Retina (tissue), 1 donor: Measurements from ENCODE around the gene OR9I1.

Experiments
- DNase-seq: peaks from one replicate; pipeline ENCODE4 v3.0.0-alpha.2; 2016

OR9I1 gene, protein sequence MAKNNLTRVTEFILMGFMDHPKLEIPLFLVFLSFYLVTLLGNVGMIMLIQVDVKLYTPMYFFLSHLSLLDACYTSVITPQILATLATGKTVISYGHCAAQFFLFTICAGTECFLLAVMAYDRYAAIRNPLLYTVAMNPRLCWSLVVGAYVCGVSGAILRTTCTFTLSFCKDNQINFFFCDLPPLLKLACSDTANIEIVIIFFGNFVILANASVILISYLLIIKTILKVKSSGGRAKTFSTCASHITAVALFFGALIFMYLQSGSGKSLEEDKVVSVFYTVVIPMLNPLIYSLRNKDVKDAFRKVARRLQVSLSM

DNA sequence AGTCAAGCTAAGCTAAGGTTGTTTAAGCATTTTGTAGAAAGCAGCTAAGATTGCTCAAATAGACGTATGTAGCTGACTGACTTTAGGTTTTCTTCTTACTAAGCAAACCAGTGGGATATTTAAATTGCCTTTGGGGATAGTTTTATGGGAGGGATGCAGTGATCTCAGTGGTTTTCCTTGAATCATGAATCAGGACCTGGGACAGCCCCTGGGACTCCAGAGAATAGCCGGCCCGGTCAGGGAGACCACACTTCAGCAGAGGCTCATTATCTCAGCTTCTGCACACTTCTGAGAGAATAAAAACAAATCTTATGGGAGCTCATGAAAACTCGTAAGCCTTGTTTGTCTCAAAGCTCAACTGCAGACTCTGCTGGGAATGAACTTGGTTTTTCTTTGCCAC is at the start of gene OR9I1:
Gene OR9I1, minus strand, starts transcription at position 62 of the 400 bp plus-strand sequence. CDS start 6,086 bp downstream, outside the sequence.
- DNase-seq = no peak

DNA sequence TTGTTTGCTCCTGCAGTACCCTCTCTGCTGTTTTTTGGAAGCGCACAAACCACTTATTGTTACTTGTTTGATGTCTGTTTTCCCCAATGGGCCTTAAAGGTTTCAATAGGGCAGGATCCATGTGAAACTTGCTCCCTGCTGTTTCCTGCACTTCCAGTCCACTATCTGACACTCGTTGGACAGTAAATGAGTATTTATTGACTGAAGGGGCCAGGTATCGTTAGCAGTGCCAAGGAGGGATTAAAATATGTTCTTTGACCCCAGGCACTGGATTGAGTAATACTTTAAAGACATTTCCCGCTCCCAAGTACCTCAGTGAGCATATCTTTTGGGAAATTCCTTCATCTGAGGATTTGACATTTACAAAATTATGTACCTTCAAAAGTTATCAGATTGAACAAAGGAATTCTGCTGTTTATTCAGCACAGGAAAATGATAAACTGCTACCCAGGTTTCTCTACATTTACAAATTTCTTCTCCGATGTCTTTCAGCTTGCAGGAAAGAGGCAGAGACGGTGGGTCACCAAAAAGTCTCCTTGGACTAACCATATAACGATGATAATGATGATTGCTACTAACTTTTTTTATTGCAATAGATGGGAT is 40.3 kb upstream of the OR9I1 start:
- no peak for DNase-seq

DNA sequence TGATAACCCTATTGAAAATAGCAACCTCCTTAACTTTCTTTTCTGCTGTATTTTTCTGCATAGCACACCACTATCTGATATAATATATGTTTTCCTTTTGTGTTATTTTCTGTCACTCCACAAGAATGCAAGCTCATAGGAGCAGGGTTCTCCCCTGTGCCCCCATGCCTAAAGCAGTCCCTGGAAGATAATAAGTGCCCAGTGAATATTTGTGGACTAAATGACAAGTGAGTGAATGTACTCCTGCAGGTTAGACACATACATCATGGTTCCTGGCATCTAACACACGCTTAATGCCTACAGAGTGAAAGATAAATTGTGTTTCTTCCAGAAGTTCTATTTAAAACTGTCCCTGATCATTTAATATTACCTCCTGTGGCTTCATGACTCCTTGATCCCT is 39.7 kb upstream of the OR9I1 start:
- no peak for DNase-seq

DNA sequence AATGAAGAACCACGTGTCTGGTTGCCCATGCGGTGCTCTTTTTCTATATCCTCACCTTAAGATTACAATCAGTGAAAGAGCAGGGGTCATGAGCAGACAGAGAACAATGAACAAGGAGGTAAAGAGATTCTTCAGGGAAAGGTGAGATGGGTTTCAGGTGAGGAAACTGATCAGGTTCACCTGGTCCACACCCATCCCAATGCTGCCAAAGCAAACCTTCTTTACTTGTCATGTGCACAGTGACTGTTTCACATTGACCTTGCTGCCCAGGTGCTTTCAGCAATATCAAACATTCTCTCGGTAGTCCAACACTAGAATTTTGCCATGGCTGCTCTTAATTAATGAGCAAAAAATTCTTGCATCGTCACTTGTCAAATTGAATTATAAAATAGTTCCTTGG is 39.1 kb upstream of the OR9I1 start:
- DNase-seq = no peak

DNA sequence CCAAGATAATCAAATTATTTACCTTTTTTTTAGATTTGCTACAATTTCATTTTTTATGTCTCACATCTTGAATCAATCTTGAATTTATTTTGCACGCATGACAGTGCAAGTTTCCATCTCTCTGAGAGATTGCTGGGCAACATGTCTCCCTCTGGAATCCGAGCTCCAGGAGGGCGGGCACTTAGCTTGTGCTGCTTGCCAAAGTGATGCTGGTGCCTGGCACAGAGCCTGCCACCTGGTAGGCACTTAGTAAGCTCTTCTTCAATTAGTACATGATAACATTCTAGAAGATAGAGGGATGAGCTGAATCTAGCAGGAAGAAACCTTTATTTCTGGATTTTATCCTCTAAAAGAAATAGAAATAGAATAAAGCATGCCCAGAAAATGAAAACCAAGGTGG is 27.5 kb upstream of the OR9I1 start:
- DNase-seq = no peak

DNA sequence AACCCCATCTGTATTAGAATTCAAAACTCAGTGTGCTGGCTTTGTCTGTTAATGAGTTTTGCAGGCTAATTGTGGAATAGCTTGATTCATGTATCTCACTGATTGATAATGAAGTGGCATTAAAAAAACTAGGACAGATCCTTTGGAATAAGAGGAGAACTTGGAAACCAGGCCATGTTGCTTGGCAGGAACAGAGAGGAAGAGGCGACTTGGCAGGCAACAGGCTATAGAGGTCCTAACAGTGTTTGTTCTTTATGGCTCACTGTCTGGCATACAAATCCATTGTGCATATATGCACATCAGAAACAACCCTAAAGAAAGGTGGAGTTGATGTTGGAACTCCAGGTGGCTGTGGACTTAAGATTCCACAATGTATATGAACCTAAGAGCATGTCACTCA is 17.4 kb upstream of the OR9I1 start:
- no peak for DNase-seq

DNA sequence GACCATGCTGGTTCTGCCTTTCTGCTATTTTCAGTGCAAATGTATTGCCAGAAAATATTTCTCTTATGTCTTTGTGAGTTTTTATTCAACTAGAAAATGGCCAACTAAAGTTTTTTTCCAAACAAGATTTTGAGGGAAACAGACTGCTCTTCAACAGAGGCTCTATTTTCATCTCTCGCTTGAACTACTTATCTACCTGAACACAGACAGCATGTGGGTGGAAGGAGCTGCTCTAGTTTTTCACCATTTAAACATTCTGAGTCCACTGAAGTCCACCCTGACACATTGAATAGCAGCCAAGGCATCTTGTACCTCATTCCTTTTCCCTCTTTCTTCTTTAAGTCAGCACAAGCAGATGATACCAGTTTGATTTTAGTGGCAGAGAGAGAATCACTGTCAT is 9.8 kb upstream of the OR9I1 start:
- DNase-seq = no peak

DNA sequence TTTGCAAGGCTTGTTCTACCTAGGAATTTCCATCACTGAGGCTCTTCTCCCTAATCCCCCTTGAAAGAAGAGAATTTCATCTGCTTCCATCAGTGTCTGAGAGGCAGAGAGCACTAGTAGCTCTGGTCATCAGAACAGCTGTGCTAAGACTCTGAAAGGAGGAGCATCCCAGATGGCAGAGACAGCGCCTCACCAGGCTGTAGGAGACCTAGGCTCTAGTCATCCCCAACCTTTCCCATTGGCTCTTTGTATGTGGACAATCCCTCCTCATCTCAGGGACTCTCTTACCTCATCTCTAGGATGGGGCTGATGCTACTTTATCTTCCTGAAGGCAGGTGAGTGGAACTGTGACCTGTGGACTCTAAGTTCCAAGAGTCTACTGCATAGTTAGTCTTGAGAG is 8.8 kb upstream of the OR9I1 start:
- no peak for DNase-seq

DNA sequence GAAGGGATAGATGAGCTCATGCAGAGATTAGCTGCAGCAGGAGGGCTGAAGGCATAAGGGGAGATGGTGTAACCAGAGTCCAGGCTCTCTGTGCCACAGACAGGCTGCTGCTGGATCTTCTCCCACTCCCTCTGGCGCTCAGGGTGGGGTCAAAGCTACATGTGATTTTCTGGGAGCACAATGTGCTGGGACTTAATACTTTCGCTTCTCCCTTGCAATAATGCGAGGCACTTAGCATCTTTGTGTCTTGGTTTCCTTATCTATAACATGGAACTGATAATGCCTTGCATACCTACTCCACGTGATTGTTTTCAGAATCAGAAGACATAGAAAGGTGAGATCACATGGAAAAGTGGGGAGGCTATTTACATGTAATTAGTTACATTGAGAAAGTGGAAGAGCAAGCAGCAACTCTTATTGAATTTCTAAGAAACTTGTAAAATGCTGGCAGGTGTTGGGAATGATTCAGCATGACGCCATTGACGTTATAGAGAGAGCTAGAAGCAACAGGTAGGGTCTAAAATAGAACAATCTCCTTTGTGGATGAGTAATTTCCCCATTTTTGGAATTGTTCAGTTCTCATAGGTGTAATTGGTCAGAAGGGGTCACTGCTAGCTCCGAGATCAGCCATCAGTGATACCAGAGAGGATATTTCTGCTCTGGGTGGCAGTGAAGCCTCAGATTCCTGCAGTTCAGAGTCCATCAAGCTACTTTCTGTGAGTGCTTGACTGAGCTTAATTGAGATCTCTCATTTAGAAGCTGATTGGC is 8.2 kb upstream of the OR9I1 start:
- no peak for DNase-seq

DNA sequence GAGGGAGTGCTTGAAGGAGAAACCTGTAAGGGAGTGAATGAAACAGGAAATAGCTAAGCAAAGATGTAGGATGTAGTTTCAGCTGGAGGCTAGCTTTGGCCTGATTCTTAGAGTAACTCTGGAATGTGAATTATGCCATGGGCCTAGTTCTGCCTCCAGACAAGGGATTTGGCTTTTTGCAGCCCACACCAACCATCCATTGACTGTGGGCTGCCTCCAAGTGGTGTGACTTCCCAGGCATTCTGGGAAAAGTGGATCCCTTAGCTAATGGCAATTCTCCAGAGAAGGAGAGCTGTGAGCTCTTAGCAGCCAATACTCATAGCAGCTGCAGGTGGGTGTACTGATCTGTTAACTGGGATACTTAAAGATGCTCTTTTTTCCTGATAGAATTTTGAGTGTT is 2.0 kb upstream of the OR9I1 start:
- DNase-seq = no peak

DNA sequence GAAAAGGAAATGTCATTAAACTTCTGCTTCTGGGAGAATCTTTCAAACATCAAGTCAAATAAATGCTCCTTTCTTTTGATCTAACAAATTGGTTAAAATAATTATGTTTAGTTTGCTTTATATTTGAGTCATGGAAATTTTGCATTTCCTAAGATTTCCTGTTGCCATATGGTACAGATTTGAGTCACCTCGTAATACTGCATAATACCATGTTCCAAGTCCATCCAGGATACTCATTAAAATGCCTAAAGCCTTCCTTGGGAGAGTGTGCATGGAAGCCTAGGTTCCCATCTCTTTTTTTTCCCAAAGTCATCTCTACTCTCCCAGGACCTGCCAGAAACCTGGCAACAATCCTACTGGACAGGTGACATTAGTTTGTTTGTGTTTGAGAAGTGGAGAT is 4.2 kb downstream of the OR9I1 start:
- no peak for DNase-seq

DNA sequence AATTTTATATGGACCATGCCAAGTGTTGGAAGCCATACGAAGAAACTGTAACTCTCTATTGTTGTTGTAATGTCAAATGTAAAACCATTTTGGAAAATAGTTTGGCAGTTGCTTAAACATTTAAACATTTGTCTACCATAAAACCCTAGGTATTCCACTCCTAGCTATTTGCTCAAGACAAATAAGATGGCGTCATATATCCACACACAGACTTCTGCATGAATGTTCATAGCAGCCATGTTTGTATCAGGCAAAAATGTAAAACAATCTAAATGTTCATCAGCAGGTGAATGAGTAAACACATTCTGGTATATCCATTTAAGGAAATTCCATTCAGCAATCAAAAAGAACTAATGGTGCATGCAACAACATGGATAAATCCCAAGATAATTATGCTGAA is 27.9 kb downstream of the OR9I1 start:
- DNase-seq = no peak

DNA sequence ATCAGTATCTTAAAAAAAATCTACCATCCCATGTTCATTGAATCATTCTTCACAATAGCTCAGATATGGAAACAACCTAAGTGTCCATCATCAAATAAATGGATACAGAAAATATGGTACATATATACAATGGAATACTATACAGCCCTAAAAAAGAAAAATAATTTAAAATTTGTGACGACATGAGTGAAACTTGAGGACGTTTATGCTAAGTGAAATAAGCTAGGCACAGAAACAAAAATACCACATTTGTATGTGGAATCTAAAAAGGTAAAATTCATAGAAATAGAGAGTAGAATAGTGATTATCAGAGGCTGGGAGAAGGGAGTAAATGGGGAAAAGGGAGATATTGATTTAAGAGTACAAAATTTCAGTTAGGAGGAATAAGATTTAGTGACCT is 38.8 kb downstream of the OR9I1 start:
- DNase-seq = no peak

DNA sequence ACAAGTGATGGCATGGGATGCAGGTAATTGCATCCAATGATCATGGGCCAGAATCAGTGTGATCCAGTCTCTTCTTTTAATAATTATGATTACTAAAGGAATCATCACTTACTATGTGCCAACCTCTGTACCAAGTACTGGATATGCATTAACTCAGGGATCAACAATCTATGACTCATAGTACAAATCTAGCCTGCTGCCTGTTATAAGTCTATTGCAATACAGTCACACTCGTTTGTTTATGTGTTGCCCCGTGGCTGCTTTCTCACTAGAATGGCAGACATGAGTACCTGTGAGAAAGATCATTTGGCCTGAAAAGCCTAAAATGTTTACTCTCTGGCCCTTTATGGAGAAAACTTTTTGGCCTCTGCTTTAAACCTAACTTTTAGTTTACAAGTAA is 49.5 kb downstream of the OR9I1 start:
- no peak for DNase-seq

DNA sequence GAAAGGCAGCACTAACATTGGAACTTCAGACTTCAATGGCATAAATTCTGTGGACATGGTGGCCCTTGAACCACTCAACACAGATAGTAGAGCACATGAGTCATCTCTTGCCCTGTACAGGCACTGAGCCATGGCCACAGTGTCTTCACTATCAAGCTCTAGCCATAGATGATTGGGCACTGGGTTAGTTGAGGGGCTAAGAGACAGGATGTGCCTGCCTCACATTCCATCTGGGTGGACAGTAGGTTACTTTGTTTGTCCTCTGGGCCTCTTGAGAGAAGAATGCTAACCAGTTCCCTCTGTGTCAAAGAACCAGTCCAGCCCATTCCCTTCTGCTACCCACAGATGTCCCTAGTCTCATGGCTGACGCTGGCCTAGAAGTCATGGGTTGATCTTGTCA is 54.7 kb downstream of the OR9I1 start:
- DNase-seq = no peak

DNA sequence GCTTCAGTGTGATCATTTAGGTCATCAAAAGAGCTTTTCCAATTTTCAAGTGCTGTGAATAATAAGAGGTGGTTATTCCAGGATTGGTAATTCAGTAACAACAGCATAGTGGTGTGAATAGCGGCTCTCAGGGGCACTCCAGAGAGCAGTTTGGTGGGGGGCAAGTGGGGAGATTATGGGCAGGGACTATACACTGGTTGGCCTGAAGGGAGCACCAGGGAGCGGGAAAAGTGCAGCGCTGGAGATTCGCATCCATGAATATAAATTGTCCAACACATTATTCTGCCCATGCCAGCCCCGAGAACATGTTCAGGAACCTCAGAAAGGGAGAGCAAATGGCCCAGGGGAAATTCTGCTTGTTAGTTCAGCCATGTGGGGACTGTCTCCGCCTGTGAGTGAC is 56.7 kb downstream of the OR9I1 start:
- no peak for DNase-seq

DNA sequence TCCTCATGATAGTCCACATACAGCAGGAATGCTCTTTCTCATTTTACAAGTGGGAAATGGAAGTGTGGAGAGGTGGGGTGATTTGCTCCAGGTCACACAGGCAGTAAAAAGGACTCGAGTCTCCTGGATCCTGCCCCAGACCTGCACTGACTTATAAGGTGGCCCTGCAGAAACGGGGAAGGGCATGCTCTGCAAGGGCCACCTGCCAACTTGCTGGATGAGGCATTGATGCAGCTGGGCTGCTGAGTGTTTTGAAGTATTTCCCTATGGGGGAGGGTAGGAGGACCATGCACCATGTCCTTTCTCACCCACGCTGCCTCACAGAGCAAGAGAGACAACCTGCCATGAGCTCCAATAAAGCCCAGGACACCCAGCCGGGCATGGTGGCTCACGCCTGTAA is 57.6 kb downstream of the OR9I1 start:
- DNase-seq = no peak
